Glutamatergic neuron (in vitro differentiated cells): ENCODE measurements around the gene SLCO6A1. TPM values are rescaled to one million over a fixed set of nuclear protein-coding genes. Genes with fewer than 3 reads are reported as not detected.

ENCODE experiments used
- DNase-seq: peaks from one replicate; pipeline ENCODE4 v3.0.0; 2022
- H3K27ac Mint-ChIP-seq: one replicate; pipeline ENCODE4 v1.8.0; 2020; ENCODE audit warnings: mild to moderate bottlenecking, mixed read lengths, inconsistent platforms; ENCODE audit not compliant: unreplicated experiment
- H3K27me3 Mint-ChIP-seq: one replicate; pipeline ENCODE4 v1.8.0; 2020; ENCODE audit warnings: mild to moderate bottlenecking, moderate library complexity, mixed read lengths, inconsistent platforms; ENCODE audit not compliant: unreplicated experiment
- H3K36me3 Mint-ChIP-seq: one replicate; pipeline ENCODE4 v1.8.0; 2020; ENCODE audit warnings: mild to moderate bottlenecking, mixed read lengths, inconsistent platforms; ENCODE audit not compliant: unreplicated experiment
- H3K4me1 Mint-ChIP-seq: one replicate; pipeline ENCODE4 v1.8.0; 2020; ENCODE audit warnings: mild to moderate bottlenecking, low read depth, mixed read lengths, inconsistent platforms; ENCODE audit not compliant: unreplicated experiment
- H3K4me3 Mint-ChIP-seq: one replicate; pipeline ENCODE4 v1.8.0; 2020; ENCODE audit warnings: mild to moderate bottlenecking, mixed read lengths, inconsistent platforms; ENCODE audit not compliant: unreplicated experiment
- H3K9me3 Mint-ChIP-seq: one replicate; pipeline ENCODE4 v1.8.0; 2020; ENCODE audit warnings: mild to moderate bottlenecking, moderate library complexity, mixed read lengths, inconsistent platforms; ENCODE audit not compliant: unreplicated experiment
- total RNA-seq: library from RNA; stranded (reverse); fragmentation: NEBNext Ultra II Directional; extraction: Animal tissue kit (Norgen Biotek cat#: 25700); gene quantifications from one replicate; pipeline ENCODE4 v1.2.1, GENCODE V29; 2021; ENCODE audit not compliant: unreplicated experiment
- TF ChIP-seq, protein P1 (sequence below): fragments of 200-600 bp; sonication (generic); IDR thresholded peaks from one replicate; pipeline ENCODE4 v1.5.0; 2021; ENCODE audit not compliant: partially characterized antibody, unreplicated experiment

Gene SLCO6A1
- total RNA-seq, 1 donor from 2014 or later, result 1.6 TPM

DNA sequence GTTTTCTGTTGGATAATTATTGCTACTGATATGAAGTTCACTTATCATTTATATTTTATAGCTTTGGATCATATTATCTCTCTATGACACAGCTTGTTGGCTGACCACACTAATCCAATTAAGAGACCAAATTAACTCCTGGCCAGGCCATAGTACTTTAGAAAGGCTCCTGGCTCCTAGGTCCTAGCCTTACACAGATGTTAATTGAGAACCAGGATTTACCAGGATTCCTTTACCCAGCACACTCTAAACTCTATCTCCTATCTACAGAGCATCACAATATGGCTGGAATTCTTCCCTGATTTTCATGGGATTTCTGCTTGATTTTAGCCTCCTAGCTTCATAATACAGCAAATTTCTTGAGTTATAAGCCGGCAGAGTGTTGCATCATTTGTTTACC, 80.3 kb downstream of the SLCO6A1 start:
- H3K4me1 Mint-ChIP-seq, result no peaks in the 10 kb centered on the region
- no peaks in the 10 kb centered on the region for H3K36me3 Mint-ChIP-seq
- no peak overlapping the region for H3K4me3 Mint-ChIP-seq
- no peaks in the 10 kb centered on the region for H3K27me3 Mint-ChIP-seq
- H3K27ac Mint-ChIP-seq, result no peak overlapping the region
- H3K9me3 Mint-ChIP-seq, result no peaks in the 10 kb centered on the region
- TF ChIP-seq, protein P1, sequence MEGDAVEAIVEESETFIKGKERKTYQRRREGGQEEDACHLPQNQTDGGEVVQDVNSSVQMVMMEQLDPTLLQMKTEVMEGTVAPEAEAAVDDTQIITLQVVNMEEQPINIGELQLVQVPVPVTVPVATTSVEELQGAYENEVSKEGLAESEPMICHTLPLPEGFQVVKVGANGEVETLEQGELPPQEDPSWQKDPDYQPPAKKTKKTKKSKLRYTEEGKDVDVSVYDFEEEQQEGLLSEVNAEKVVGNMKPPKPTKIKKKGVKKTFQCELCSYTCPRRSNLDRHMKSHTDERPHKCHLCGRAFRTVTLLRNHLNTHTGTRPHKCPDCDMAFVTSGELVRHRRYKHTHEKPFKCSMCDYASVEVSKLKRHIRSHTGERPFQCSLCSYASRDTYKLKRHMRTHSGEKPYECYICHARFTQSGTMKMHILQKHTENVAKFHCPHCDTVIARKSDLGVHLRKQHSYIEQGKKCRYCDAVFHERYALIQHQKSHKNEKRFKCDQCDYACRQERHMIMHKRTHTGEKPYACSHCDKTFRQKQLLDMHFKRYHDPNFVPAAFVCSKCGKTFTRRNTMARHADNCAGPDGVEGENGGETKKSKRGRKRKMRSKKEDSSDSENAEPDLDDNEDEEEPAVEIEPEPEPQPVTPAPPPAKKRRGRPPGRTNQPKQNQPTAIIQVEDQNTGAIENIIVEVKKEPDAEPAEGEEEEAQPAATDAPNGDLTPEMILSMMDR, result no peak
- no peak for DNase-seq

DNA sequence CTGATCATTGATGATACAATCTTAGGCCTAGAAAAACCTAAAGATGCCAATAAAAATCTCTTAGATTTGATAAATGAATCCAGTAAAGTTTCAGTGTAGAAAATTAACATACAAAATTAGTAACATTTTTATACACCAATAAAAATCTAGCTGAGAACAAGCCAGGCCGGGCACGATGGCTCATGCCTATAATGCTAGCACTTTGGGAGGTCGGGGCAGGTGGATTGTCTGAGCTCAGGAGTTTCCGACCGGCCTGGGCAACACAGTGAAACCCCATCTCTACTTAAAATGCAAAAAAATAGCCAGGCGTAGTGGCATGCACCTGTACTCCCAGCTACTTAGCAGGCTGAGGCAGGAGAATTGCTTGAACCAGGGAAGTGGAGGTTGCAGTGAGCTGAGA, 84.4 kb downstream of the SLCO6A1 start:
- no peak overlapping the region for H3K27ac Mint-ChIP-seq
- TF ChIP-seq, protein P1, result no peak
- H3K27me3 Mint-ChIP-seq, result no peaks in the 10 kb centered on the region
- H3K9me3 Mint-ChIP-seq, result no peaks in the 10 kb centered on the region
- no peak overlapping the region for H3K4me3 Mint-ChIP-seq
- no peaks in the 10 kb centered on the region for H3K4me1 Mint-ChIP-seq
- H3K36me3 Mint-ChIP-seq, result no peaks in the 10 kb centered on the region
- no peak for DNase-seq

DNA sequence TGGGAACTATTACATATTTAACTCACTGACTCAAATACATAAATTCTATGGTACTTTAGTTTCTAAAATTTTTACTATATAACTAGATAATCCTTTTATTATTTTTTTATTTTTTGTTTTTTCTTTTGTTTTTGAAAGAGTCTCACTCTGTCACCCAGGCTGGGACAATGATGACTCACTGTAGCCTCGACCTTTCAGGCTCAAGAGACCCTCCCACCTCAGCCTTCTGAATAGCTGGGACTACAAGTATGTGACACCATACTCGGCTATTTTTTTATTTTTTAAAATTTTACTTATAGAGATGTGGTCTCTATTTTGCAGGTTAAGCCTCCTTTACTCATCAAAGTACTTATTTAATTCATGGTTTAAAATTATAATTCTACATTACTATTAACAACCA, 110.6 kb downstream of the SLCO6A1 start:
- TF ChIP-seq, protein P1, result no peak
- H3K4me1 Mint-ChIP-seq, result no peaks in the 10 kb centered on the region
- no peaks in the 10 kb centered on the region for H3K27me3 Mint-ChIP-seq

DNA sequence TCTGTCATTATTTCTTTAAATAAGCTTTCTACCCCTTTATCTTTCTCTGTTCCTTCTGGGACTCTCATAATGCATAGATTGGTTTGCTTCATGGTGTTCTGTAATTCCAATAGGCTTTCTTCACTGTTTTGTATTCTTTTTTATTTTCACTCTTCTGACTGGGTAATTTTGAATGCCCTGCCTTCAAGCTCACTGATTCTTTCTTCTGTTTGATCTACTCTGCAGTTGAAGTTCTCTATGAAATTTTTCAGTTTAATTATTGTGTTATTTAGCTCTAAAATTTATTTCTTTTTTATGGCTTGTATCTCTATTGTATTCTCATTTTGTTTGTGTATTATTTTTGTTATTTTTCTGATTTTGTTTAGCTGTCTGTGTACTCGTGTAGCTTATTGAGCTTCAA, 113.4 kb downstream of the SLCO6A1 start:
- no peak for DNase-seq
- no peaks in the 10 kb centered on the region for H3K4me1 Mint-ChIP-seq
- H3K9me3 Mint-ChIP-seq, result no peaks in the 10 kb centered on the region
- no peak overlapping the region for H3K27ac Mint-ChIP-seq
- H3K4me3 Mint-ChIP-seq, result no peak overlapping the region
- H3K27me3 Mint-ChIP-seq, result no peaks in the 10 kb centered on the region
- TF ChIP-seq, protein P1, result no peak
- no peaks in the 10 kb centered on the region for H3K36me3 Mint-ChIP-seq

More for the DNA sequence above, 110.6 kb downstream of the SLCO6A1 start:
- no peak overlapping the region for H3K4me3 Mint-ChIP-seq
- H3K27ac Mint-ChIP-seq, result no peak overlapping the region
- no peaks in the 10 kb centered on the region for H3K36me3 Mint-ChIP-seq
- no peaks in the 10 kb centered on the region for H3K9me3 Mint-ChIP-seq
- DNase-seq, result no peak

DNA sequence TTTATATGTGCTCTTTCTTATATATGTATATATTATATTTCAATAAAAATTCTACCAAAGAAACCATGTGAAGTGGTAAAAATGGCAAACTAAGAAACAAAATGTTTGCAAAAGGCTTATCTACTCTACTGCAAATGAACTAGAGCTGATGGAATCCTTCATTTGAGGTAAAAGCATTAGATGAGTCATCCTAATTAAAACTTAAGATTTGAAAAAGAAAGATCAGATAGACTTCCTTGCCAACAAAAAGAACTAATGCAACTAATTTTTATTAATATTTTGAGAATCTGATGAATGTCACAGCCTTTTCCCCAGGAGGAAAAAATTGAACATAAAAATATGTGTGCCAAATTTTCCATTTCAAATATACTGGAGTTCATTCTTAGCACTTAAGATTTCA, 118.6 kb downstream of the SLCO6A1 start:
- Mint-ChIP-seq H3K4me1 (no peaks in the 10 kb centered on the region), H3K36me3 (no peaks in the 10 kb centered on the region), H3K9me3 (no peaks in the 10 kb centered on the region), H3K27ac (no peak overlapping the region), H3K4me3 (no peak overlapping the region), H3K27me3 (no peaks in the 10 kb centered on the region)
- no peak for DNase-seq
- TF ChIP-seq, protein P1, result no peak
